Memory B cell (primary cell): ENCODE measurements around the gene SNCA.

ENCODE experiments used
- ATAC-seq: fragments of 150-1000 bp; cut with Tn5 transposase; 2 replicates; pipeline ENCODE4 v1.10.0; 2021; ENCODE audit warnings: low read depth, mild to moderate bottlenecking, moderate library complexity
- DNase-seq, 2 donors: peaks; one replicate each; pipeline ENCODE4 v3.0.0; 2022; ENCODE audit warnings: low spot score in 2 of 2
- H3K27ac Mint-ChIP-seq: one replicate; pipeline ENCODE4 v1.8.0; 2022; ENCODE audit warnings: mild to moderate bottlenecking, moderate library complexity, mixed read lengths
- H3K27me3 Mint-ChIP-seq: one replicate; pipeline ENCODE4 v1.8.0; 2022; ENCODE audit warnings: mixed read lengths
- H3K36me3 Mint-ChIP-seq: one replicate; pipeline ENCODE4 v1.8.0; 2022; ENCODE audit warnings: mild to moderate bottlenecking, mixed read lengths
- H3K4me1 Mint-ChIP-seq: one replicate; pipeline ENCODE4 v1.8.0; 2022; ENCODE audit warnings: mixed read lengths
- H3K4me3 Mint-ChIP-seq: one replicate; pipeline ENCODE4 v1.8.0; 2022; ENCODE audit warnings: mild to moderate bottlenecking, moderate library complexity, mixed read lengths
- H3K9me3 Mint-ChIP-seq: one replicate; pipeline ENCODE4 v1.8.0; 2022; ENCODE audit warnings: mixed read lengths

SNCA gene

GRCh38 chr4:89836897-89837384 lies at the start of gene SNCA:
TSS of gene SNCA (minus strand) at chr4:89837161. CDS start at chr4:89835667, 1,494 bp downstream.
- Mint-ChIP-seq H3K4me3 (peak within 1 kb of the TSS; percentile 74), H3K36me3 (no peaks in the 10 kb centered on the region), H3K9me3 (no peaks in the 10 kb centered on the region), H3K4me1 (peaks cover 8% of the 10 kb centered on the region), H3K27me3 (peaks cover 24% of the 10 kb centered on the region), H3K27ac (no peak within 1 kb of the TSS)
- no peak for DNase-seq
- ATAC-seq: peak; percentile 21

GRCh38 chr4:89879215-89879614 lies 42.3 kb upstream of the SNCA start:
- Mint-ChIP-seq H3K36me3 (no peaks in the 10 kb centered on the region), H3K27me3 (peaks cover 9% of the 10 kb centered on the region), H3K9me3 (no peaks in the 10 kb centered on the region), H3K4me3 (no peak overlapping the region), H3K27ac (no peak overlapping the region), H3K4me1 (no peaks in the 10 kb centered on the region)
- DNase-seq (no peak), ATAC-seq (no peak)

GRCh38 chr4:89878611-89879010 lies 41.6 kb upstream of the SNCA start:
- H3K36me3 Mint-ChIP-seq: no peaks in the 10 kb centered on the region

GRCh38 chr4:89876548-89876947 lies 39.6 kb upstream of the SNCA start:
- no peak for ATAC-seq
- Mint-ChIP-seq H3K9me3 (no peaks in the 10 kb centered on the region), H3K27ac (no peak overlapping the region)

More at GRCh38 chr4:89878611-89879010, 41.6 kb upstream of the SNCA start:
- no peak for DNase-seq
- no peak for ATAC-seq
- Mint-ChIP-seq H3K4me3 (no peak overlapping the region), H3K9me3 (no peaks in the 10 kb centered on the region), H3K27ac (no peak overlapping the region), H3K4me1 (no peaks in the 10 kb centered on the region), H3K27me3 (peaks cover 9% of the 10 kb centered on the region)

GRCh38 chr4:89871211-89871610 lies 34.2 kb upstream of the SNCA start:
- no peak for DNase-seq
- H3K27ac Mint-ChIP-seq: no peak overlapping the region
- ATAC-seq: no peak
- no peaks in the 10 kb centered on the region for H3K4me1 Mint-ChIP-seq
- no peaks in the 10 kb centered on the region for H3K36me3 Mint-ChIP-seq
- peaks cover 6% of the 10 kb centered on the region for H3K27me3 Mint-ChIP-seq
- H3K9me3 Mint-ChIP-seq: peaks cover 3% of the 10 kb centered on the region
- H3K4me3 Mint-ChIP-seq: no peak overlapping the region

More at GRCh38 chr4:89876548-89876947, 39.6 kb upstream of the SNCA start:
- H3K4me3 Mint-ChIP-seq: no peak overlapping the region
- peaks cover 9% of the 10 kb centered on the region for H3K27me3 Mint-ChIP-seq
- H3K36me3 Mint-ChIP-seq: no peaks in the 10 kb centered on the region
- H3K4me1 Mint-ChIP-seq: no peaks in the 10 kb centered on the region
- no peak for DNase-seq

- no peaks in the 10 kb centered on the region for H3K4me1 Mint-ChIP-seq
- ATAC-seq: no peak
- H3K27ac Mint-ChIP-seq: no peak overlapping the region
- peaks cover 6% of the 10 kb centered on the region for H3K27me3 Mint-ChIP-seq
- H3K9me3 Mint-ChIP-seq: peaks cover 6% of the 10 kb centered on the region
- H3K4me3 Mint-ChIP-seq: no peak overlapping the region
- DNase-seq: no peak
- no peaks in the 10 kb centered on the region for H3K36me3 Mint-ChIP-seq
Measured at GRCh38 chr4:89868999-89869589, 32.1 kb upstream of the SNCA start.

GRCh38 chr4:89868276-89868675 lies 31.3 kb upstream of the SNCA start:
- Mint-ChIP-seq H3K27me3 (peaks cover 6% of the 10 kb centered on the region), H3K4me1 (no peaks in the 10 kb centered on the region), H3K9me3 (peaks cover 6% of the 10 kb centered on the region), H3K4me3 (no peak overlapping the region), H3K27ac (no peak overlapping the region), H3K36me3 (no peaks in the 10 kb centered on the region)
- DNase-seq (no peak), ATAC-seq (no peak)

GRCh38 chr4:89863533-89863932 lies 26.6 kb upstream of the SNCA start:
- no peaks in the 10 kb centered on the region for H3K36me3 Mint-ChIP-seq
- no peak overlapping the region for H3K27ac Mint-ChIP-seq
- peaks cover 12% of the 10 kb centered on the region for H3K27me3 Mint-ChIP-seq
- DNase-seq (no peak), ATAC-seq (no peak)
- H3K4me1 Mint-ChIP-seq: no peaks in the 10 kb centered on the region
- no peak overlapping the region for H3K4me3 Mint-ChIP-seq
- H3K9me3 Mint-ChIP-seq: peaks cover 6% of the 10 kb centered on the region

GRCh38 chr4:89860971-89861370 lies 24.0 kb upstream of the SNCA start:
- Mint-ChIP-seq H3K4me1 (no peaks in the 10 kb centered on the region), H3K27me3 (peaks cover 12% of the 10 kb centered on the region), H3K9me3 (peaks cover 5% of the 10 kb centered on the region), H3K27ac (no peak overlapping the region), H3K36me3 (no peaks in the 10 kb centered on the region), H3K4me3 (no peak overlapping the region)
- ATAC-seq: no peak
- no peak for DNase-seq

- DNase-seq (no peak), ATAC-seq (no peak)
- Mint-ChIP-seq H3K27ac (no peak overlapping the region), H3K4me3 (no peak overlapping the region), H3K36me3 (no peaks in the 10 kb centered on the region), H3K9me3 (peaks cover 11% of the 10 kb centered on the region), H3K4me1 (no peaks in the 10 kb centered on the region), H3K27me3 (peaks cover 13% of the 10 kb centered on the region)
Measured at GRCh38 chr4:89855236-89855635, 18.3 kb upstream of the SNCA start.

- ATAC-seq (no peak), DNase-seq (no peak)
- H3K27ac Mint-ChIP-seq: no peak overlapping the region
- H3K36me3 Mint-ChIP-seq: no peaks in the 10 kb centered on the region
- H3K9me3 Mint-ChIP-seq: peaks cover 13% of the 10 kb centered on the region
- H3K27me3 Mint-ChIP-seq: no peaks in the 10 kb centered on the region
- no peak overlapping the region for H3K4me3 Mint-ChIP-seq
- H3K4me1 Mint-ChIP-seq: no peaks in the 10 kb centered on the region
Measured at GRCh38 chr4:89847571-89848325, 10.8 kb upstream of the SNCA start.

GRCh38 chr4:89839558-89839957 lies 2.6 kb upstream of the SNCA start:
- no peak for ATAC-seq
- DNase-seq: no peak
- H3K36me3 Mint-ChIP-seq: no peaks in the 10 kb centered on the region
- H3K27me3 Mint-ChIP-seq: peaks cover 22% of the 10 kb centered on the region
- H3K27ac Mint-ChIP-seq: no peak overlapping the region
- no peaks in the 10 kb centered on the region for H3K9me3 Mint-ChIP-seq
- H3K4me1 Mint-ChIP-seq: peaks cover 8% of the 10 kb centered on the region
- H3K4me3 Mint-ChIP-seq: no peak overlapping the region

GRCh38 chr4:89837993-89838390 lies 1.0 kb upstream of the SNCA start:
- Mint-ChIP-seq H3K4me3 (peak overlapping the region; percentile 74), H3K27me3 (peaks cover 24% of the 10 kb centered on the region), H3K9me3 (no peaks in the 10 kb centered on the region), H3K36me3 (no peaks in the 10 kb centered on the region), H3K4me1 (peaks cover 8% of the 10 kb centered on the region), H3K27ac (no peak overlapping the region)
- DNase-seq (no peak), ATAC-seq (no peak)

- Mint-ChIP-seq H3K36me3 (no peaks in the 10 kb centered on the region), H3K9me3 (no peaks in the 10 kb centered on the region), H3K27me3 (peaks cover 24% of the 10 kb centered on the region), H3K27ac (no peak overlapping the region), H3K4me3 (peak overlapping the region; percentile 74), H3K4me1 (peaks cover 8% of the 10 kb centered on the region)
- DNase-seq (peak in 1 of 2 donors; percentile 17), ATAC-seq (peak; percentile 37)
Measured at GRCh38 chr4:89837385-89837992, 528 bp upstream of the SNCA start.
